Body of pancreas (tissue), 4 donors: ENCODE results near the gene C1orf116. TPM values are rescaled to one million over a fixed set of nuclear protein-coding genes. Genes with fewer than 3 reads are reported as not detected.
A peak's percentile ranks its signal among the peaks of the same experiment; 100 is the strongest.

ENCODE experiments used
- ATAC-seq: fragments of 150-250 bp; one replicate; pipeline ENCODE4 v1.9.1; 2016
- DNase-seq, 4 donors: peaks; one replicate each; pipeline ENCODE4 v3.0.0-alpha.2; 2019
- H3K27ac ChIP-seq, 4 donors: fragments of 200-600 bp; sonication (generic); 1 replicate in 3 of 4; 2 replicates in 1 of 4; pipeline versions ENCODE4 v1.5.1 to v1.6.1; 2016 to 2019; ENCODE audit warnings: mild to moderate bottlenecking in 1 of 4, mixed read lengths in 1 of 4, moderate library complexity in 1 of 4
- H3K27me3 ChIP-seq, 2 donors: fragments of 200-600 bp; sonication (generic); one replicate each; pipeline ENCODE4 v1.6.0; 2016; ENCODE audit warnings: mild to moderate bottlenecking in 1 of 2
- H3K36me3 ChIP-seq, 2 donors: fragments of 200-600 bp; sonication (generic); replicated peaks in 1 of 2; 2 replicates each; pipeline ENCODE4 v1.5.1; 2016; ENCODE audit warnings: low read depth in 2 of 2; ENCODE audit not compliant: insufficient read depth in 1 of 2
- H3K4me1 ChIP-seq: fragments of 200-600 bp; sonication (generic); one replicate; pipeline ENCODE4 v1.6.0; 2016
- H3K4me3 ChIP-seq, 2 donors: fragments of 200-600 bp; sonication (generic); 1 replicate in 1 of 2; 2 replicates in 1 of 2; pipeline ENCODE4 v1.5.1; 2016 to 2019
- H3K9me3 ChIP-seq, 3 donors: fragments of 200-600 bp; sonication (generic); 1 replicate in 2 of 3; 2 replicates in 1 of 3; pipeline ENCODE4 v1.5.1; 2016
- CTCF ChIP-seq, 7 experiments: fragments of 450-650 bp in 4 of 7; fragments of 200-600 bp in 3 of 7; sonication (generic) in 3 of 7; IDR thresholded peaks; one replicate each; pipeline ENCODE4 v1.5.1; 2016 to 2019; ENCODE audit warnings: antibody characterized with exemption in 7 of 7
- POLR2A ChIP-seq, 3 donors: fragments of 450-650 bp; IDR thresholded peaks; one replicate each; pipeline ENCODE4 v1.6.1; 2016; ENCODE audit warnings: antibody characterized with exemption in 3 of 3, mild to moderate bottlenecking in 2 of 3
- WGBS, 2 donors: methylation state at CpG; one replicate each; pipeline ENCODE4 v1.1.5; 2017; 5-methylcytosine and 5-hydroxymethylcytosine counted together
- intact Hi-C: fragments of 100-400 bp; cut with DNase I; formaldehyde crosslinking; loops from one replicate; pipeline ENCODE4 v1.15.1; 2023
- total RNA-seq, 2 donors: library from RNA; depleted of rRNA; stranded (reverse); fragments of >200 nt; gene quantifications; one replicate each; pipeline ENCODE4 v1.1.0, GENCODE V29; 2016

The C1orf116 gene
- total RNA-seq, 2 donors from 2014 or later, result 11.2 to 23.3 TPM

- Histone ChIP-seq H3K36me3 (no peaks in the 10 kb centered on the region), H3K4me3 (peak overlapping the region in 1 of 2 donors; percentile 38), H3K27ac (peak overlapping the region; percentile 87 to 92 (median 90)), H3K27me3 (no peaks in the 10 kb centered on the region), H3K9me3 (no peaks in the 10 kb centered on the region), H3K4me1 (peaks cover 61% of the 10 kb centered on the region)
- ATAC-seq (peak; percentile 77), DNase-seq (peak; percentile 77 to 89 (median 86))
- intact Hi-C loops, result no loop called here
- 17 to 24% methylated on average over 7 of the region's 7 CpGs for WGBS, 2 donors
- no peak for TF ChIP-seq CTCF (IDR thresholded peaks at IDR 0.05)
- TF ChIP-seq POLR2A (IDR thresholded peaks at IDR 0.05), result peak in 2 of 3 donors; percentile 9 to 43
Observed at GRCh38 chr1:207031632-207032264, 808 bp downstream of the C1orf116 start.

GRCh38 chr1:207031016-207031415 is 1.5 kb downstream of the C1orf116 start:
- ATAC-seq (no peak), DNase-seq (no peak)
- Histone ChIP-seq H3K4me1 (peaks cover 68% of the 10 kb centered on the region), H3K27me3 (no peaks in the 10 kb centered on the region), H3K36me3 (no peaks in the 10 kb centered on the region), H3K4me3 (no peak overlapping the region), H3K9me3 (no peaks in the 10 kb centered on the region), H3K27ac (peak overlapping the region; percentile 87 to 92 (median 90))
- intact Hi-C loops, result no loop called here
- 0 to 7% methylated on average over 1 of the region's 1 CpG for WGBS, 2 donors
- TF ChIP-seq CTCF (IDR thresholded peaks at IDR 0.05), result no peak
- no peak for TF ChIP-seq POLR2A (IDR thresholded peaks at IDR 0.05)

- TF ChIP-seq POLR2A (IDR thresholded peaks at IDR 0.05) (peak in 2 of 3 donors; percentile 28 to 33), CTCF (IDR thresholded peaks at IDR 0.05) (no peak)
- 11 to 20% methylated on average over 5 of the region's 5 CpGs for WGBS, 2 donors
- H3K27me3 ChIP-seq, result no peaks in the 10 kb centered on the region
Observed at GRCh38 chr1:207030522-207031009, 2.0 kb downstream of the C1orf116 start.

GRCh38 chr1:207029701-207030521 is 2.6 kb downstream of the C1orf116 start:
- ATAC-seq, result no peak

More at GRCh38 chr1:207030522-207031009, 2.0 kb downstream of the C1orf116 start:
- no peak for DNase-seq
- Histone ChIP-seq H3K4me1 (peaks cover 73% of the 10 kb centered on the region), H3K36me3 (no peaks in the 10 kb centered on the region), H3K4me3 (no peak overlapping the region), H3K27ac (peak overlapping the region; percentile 87 to 92 (median 90)), H3K9me3 (no peaks in the 10 kb centered on the region)
- peak; percentile 24 for ATAC-seq
- intact Hi-C loops, result no loop called here

More at GRCh38 chr1:207029701-207030521, 2.6 kb downstream of the C1orf116 start:
- Histone ChIP-seq H3K27me3 (no peaks in the 10 kb centered on the region), H3K4me3 (no peak overlapping the region), H3K36me3 (no peaks in the 10 kb centered on the region), H3K4me1 (peaks cover 79% of the 10 kb centered on the region), H3K9me3 (no peaks in the 10 kb centered on the region), H3K27ac (peak overlapping the region; percentile 87 to 92 (median 90))
- intact Hi-C loops, result no loop called here
- DNase-seq, result no peak
- no peak for TF ChIP-seq CTCF (IDR thresholded peaks at IDR 0.05)
- no peak for TF ChIP-seq POLR2A (IDR thresholded peaks at IDR 0.05)
- WGBS, 2 donors, result 30 to 32% methylated on average over 5 of the region's 5 CpGs
